Measurements from ENCODE around the gene PPP6R3.

GRCh38 chr11:68524213-68524612 is 63.7 kb downstream of the PPP6R3 start:
- TF ChIP-seq, protein P1, sequence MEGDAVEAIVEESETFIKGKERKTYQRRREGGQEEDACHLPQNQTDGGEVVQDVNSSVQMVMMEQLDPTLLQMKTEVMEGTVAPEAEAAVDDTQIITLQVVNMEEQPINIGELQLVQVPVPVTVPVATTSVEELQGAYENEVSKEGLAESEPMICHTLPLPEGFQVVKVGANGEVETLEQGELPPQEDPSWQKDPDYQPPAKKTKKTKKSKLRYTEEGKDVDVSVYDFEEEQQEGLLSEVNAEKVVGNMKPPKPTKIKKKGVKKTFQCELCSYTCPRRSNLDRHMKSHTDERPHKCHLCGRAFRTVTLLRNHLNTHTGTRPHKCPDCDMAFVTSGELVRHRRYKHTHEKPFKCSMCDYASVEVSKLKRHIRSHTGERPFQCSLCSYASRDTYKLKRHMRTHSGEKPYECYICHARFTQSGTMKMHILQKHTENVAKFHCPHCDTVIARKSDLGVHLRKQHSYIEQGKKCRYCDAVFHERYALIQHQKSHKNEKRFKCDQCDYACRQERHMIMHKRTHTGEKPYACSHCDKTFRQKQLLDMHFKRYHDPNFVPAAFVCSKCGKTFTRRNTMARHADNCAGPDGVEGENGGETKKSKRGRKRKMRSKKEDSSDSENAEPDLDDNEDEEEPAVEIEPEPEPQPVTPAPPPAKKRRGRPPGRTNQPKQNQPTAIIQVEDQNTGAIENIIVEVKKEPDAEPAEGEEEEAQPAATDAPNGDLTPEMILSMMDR (IDR thresholded peaks at IDR 0.05) = no peak
- TF ChIP-seq POLR2A (IDR thresholded peaks at IDR 0.05) = no peak
